Measurements from ENCODE around the gene ZNF408. TPM values are rescaled to one million over a fixed set of nuclear protein-coding genes. Genes with fewer than 3 reads are reported as not detected.
A peak's percentile ranks its signal among the peaks of the same experiment; 100 is the strongest.
"Not testable (repeated sequence)": the region's sequence is repeated elsewhere in the genome, so short reads cannot be mapped to it uniquely, and the experiment has no call there.

ZNF408 gene
- 3.3 and 4.2 TPM in 2 replicates for total RNA-seq

- DNase-seq (ENCODE audit: low read depth in 2 of 2) = peak; percentile 99
These were observed at the start of gene ZNF408, which contains the start of gene ARHGAP1 for GRCh38 chr11:46700241-46701077. ZNF408 (plus strand) TSS chr11:46701031; CDS start chr11:46701048, 17 bp downstream. ARHGAP1 (minus strand) TSS chr11:46700619; CDS start chr11:46696107, 4,512 bp downstream.

GRCh38 chr11:46655631-46656030 is 45.2 kb upstream of the ZNF408 start:
- no peak for DNase-seq (ENCODE audit: low read depth in 2 of 2)

GRCh38 chr11:46657186-46657585 is 43.6 kb upstream of the ZNF408 start:
- DNase-seq (ENCODE audit: low read depth in 2 of 2) = no peak

- DNase-seq (ENCODE audit: low read depth in 2 of 2) = no peak
These were observed 42.6 kb upstream of the ZNF408 start for GRCh38 chr11:46658259-46658658.

GRCh38 chr11:46659908-46660307 is 40.9 kb upstream of the ZNF408 start:
- DNase-seq (ENCODE audit: low read depth in 2 of 2) = no peak

GRCh38 chr11:46661836-46662235 is 39.0 kb upstream of the ZNF408 start:
- DNase-seq (ENCODE audit: low read depth in 2 of 2) = no peak

- DNase-seq (ENCODE audit: low read depth in 2 of 2) = no peak
These were observed 38.5 kb upstream of the ZNF408 start for GRCh38 chr11:46662366-46662765.

GRCh38 chr11:46663277-46663940 is 37.4 kb upstream of the ZNF408 start:
- no peak for DNase-seq (ENCODE audit: low read depth in 2 of 2)

- DNase-seq (ENCODE audit: low read depth in 2 of 2) = no peak
These were observed 36.2 kb upstream of the ZNF408 start for GRCh38 chr11:46664612-46665011.

- no peak for DNase-seq (ENCODE audit: low read depth in 2 of 2)
These were observed 35.5 kb upstream of the ZNF408 start for GRCh38 chr11:46665356-46665755.

GRCh38 chr11:46666516-46666915 is 34.3 kb upstream of the ZNF408 start:
- no peak for DNase-seq (ENCODE audit: low read depth in 2 of 2)

GRCh38 chr11:46667043-46667481 is 33.8 kb upstream of the ZNF408 start:
- no peak for DNase-seq (ENCODE audit: low read depth in 2 of 2)

- no peak for DNase-seq (ENCODE audit: low read depth in 2 of 2)
These were observed 32.2 kb upstream of the ZNF408 start for GRCh38 chr11:46668480-46669085.

GRCh38 chr11:46669711-46670139 is 31.1 kb upstream of the ZNF408 start:
- DNase-seq (ENCODE audit: low read depth in 2 of 2) = no peak

- DNase-seq (ENCODE audit: low read depth in 2 of 2) = not testable (repeated sequence)
These were observed 30.3 kb upstream of the ZNF408 start for GRCh38 chr11:46670521-46670920.

- DNase-seq (ENCODE audit: low read depth in 2 of 2) = no peak
These were observed 28.9 kb upstream of the ZNF408 start for GRCh38 chr11:46671958-46672315.

- no peak for DNase-seq (ENCODE audit: low read depth in 2 of 2)
These were observed 28.4 kb upstream of the ZNF408 start for GRCh38 chr11:46672381-46672839.

GRCh38 chr11:46673713-46674462 is 26.9 kb upstream of the ZNF408 start:
- no peak for DNase-seq (ENCODE audit: low read depth in 2 of 2)

GRCh38 chr11:46674463-46675287 is 26.2 kb upstream of the ZNF408 start:
- DNase-seq (ENCODE audit: low read depth in 2 of 2) = no peak

GRCh38 chr11:46675288-46675851 is 25.5 kb upstream of the ZNF408 start:
- peak; percentile 14 to 34 for DNase-seq (ENCODE audit: low read depth in 2 of 2)

Measured in lung microvascular endothelial cell (primary cell).